Lung (tissue), 12 donors: ENCODE data around the gene CPSF4L. TPM values are rescaled to one million over a fixed set of nuclear protein-coding genes. Genes with fewer than 3 reads are reported as not detected.

Experiments
- ATAC-seq: fragments of 200-7000 bp; cut with Tn5 transposase; one replicate; pipeline ENCODE4 v1.9.1; 2020; ENCODE audit warnings: moderate number of reproducible peaks; ENCODE audit not compliant: insufficient read depth, low FRiP score
- DNase-seq, 3 donors: peaks; one replicate each; pipeline ENCODE4 v3.0.0-alpha.2; 2013 to 2017
- H3K27ac ChIP-seq, 2 donors: one replicate each; pipeline ENCODE4 v1.5.1; 2013; ENCODE audit warnings: mild to moderate bottlenecking in 2 of 2, moderate library complexity in 2 of 2, control low read depth in 1 of 2, inconsistent platforms in 1 of 2, low read depth in 1 of 2, low read length in 1 of 2
- H3K27me3 ChIP-seq, 3 donors: one replicate each; pipeline ENCODE4 v1.5.1; 2013; ENCODE audit warnings: low read length in 2 of 3; ENCODE audit not compliant: control insufficient read depth in 3 of 3, insufficient read depth in 3 of 3
- H3K36me3 ChIP-seq, 4 donors: one replicate each; pipeline ENCODE4 v1.5.1; 2013; ENCODE audit warnings: low read length in 4 of 4, mild to moderate bottlenecking in 1 of 4, moderate library complexity in 1 of 4; ENCODE audit not compliant: control insufficient read depth in 4 of 4, insufficient read depth in 4 of 4
- H3K4me1 ChIP-seq, 5 donors: one replicate each; pipeline ENCODE4 v1.5.1; 2013; ENCODE audit warnings: low read length in 5 of 5, mild to moderate bottlenecking in 2 of 5, moderate library complexity in 1 of 5; ENCODE audit not compliant: control insufficient read depth in 5 of 5, insufficient read depth in 5 of 5
- H3K4me3 ChIP-seq: one replicate; pipeline ENCODE4 v1.5.1; 2013; ENCODE audit warnings: mild to moderate bottlenecking, control low read depth, moderate library complexity
- H3K9ac ChIP-seq, 2 donors: one replicate each; pipeline ENCODE4 v1.5.1; 2013; ENCODE audit warnings: low read length in 2 of 2, control low read depth in 1 of 2; ENCODE audit not compliant: insufficient read depth in 1 of 2
- H3K9me3 ChIP-seq, 4 donors: one replicate each; pipeline ENCODE4 v1.5.1; 2013; ENCODE audit warnings: low read length in 3 of 4, mild to moderate bottlenecking in 1 of 4, moderate library complexity in 1 of 4; ENCODE audit not compliant: control insufficient read depth in 4 of 4, insufficient read depth in 3 of 4
- WGBS, 2 donors: extraction: QIAGEN DNeasy Blood & Tissue Kit; methylation state at CpG; one replicate each; pipeline ENCODE4 v1.1.7; 2013; 5-methylcytosine and 5-hydroxymethylcytosine counted together
- polyA plus RNA-seq, 2 donors: library from polyadenylated mRNA; stranded (reverse); fragments of 200-250 nt; gene quantifications; one replicate each; pipeline ENCODE4 v1.2.1, GENCODE V29; 2013
- total RNA-seq, 2 donors: library from RNA; depleted of rRNA in 1 of 2; stranded (reverse); fragments of >200 nt in 1 of 2; gene quantifications; one replicate each; pipeline ENCODE4 v1.2.1, GENCODE V29; 2014 to 2021
- TF ChIP-seq, protein P1 (sequence below): IDR thresholded peaks from 2 replicates; pipeline ENCODE4 v1.5.1; 2012; ENCODE audit warnings: mild to moderate bottlenecking; ENCODE audit errors: control extremely low read depth, extremely low read depth
- donor health status: control.
- donor health status: control.
- donor health status: Bipolar disorder and iron deficiency.
- donor health status: healthy.
- donor health status: DM: yes; HTN: yes; CAD: no.

Gene CPSF4L
- total and polyA plus RNA-seq, 4 donors: not detected

DNA sequence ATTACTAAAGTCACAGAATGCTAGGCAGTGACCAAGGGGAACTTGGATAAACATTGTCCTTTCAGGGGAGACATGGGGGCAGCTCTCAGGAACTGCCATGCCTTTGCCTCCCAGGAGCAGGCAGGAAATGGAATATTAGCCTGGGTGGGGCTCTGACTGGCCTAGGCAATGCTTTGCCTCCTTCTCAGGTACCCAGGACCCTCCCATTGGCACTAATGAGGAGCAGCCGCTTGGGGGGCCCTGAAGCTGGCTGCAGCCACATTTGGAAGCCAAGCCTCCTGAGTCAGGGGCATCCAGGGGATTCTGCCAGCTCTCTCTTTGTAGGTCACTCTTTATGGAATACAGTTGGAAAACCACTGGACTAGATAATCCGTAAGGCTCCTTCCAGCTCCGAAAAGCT lies 5.5 kb downstream of the CPSF4L start:
- H3K27me3 ChIP-seq: no peaks in the 10 kb centered on the region
- 98% methylated on average over 3 of the region's 3 CpGs for WGBS, 2 donors
- peaks cover 0 to 8% (median 0%) of the 10 kb centered on the region in 5 donors for H3K4me1 ChIP-seq
- no peaks in the 10 kb centered on the region for H3K36me3 ChIP-seq
- ATAC-seq (no peak), DNase-seq (no peak)
- TF ChIP-seq, protein P1, sequence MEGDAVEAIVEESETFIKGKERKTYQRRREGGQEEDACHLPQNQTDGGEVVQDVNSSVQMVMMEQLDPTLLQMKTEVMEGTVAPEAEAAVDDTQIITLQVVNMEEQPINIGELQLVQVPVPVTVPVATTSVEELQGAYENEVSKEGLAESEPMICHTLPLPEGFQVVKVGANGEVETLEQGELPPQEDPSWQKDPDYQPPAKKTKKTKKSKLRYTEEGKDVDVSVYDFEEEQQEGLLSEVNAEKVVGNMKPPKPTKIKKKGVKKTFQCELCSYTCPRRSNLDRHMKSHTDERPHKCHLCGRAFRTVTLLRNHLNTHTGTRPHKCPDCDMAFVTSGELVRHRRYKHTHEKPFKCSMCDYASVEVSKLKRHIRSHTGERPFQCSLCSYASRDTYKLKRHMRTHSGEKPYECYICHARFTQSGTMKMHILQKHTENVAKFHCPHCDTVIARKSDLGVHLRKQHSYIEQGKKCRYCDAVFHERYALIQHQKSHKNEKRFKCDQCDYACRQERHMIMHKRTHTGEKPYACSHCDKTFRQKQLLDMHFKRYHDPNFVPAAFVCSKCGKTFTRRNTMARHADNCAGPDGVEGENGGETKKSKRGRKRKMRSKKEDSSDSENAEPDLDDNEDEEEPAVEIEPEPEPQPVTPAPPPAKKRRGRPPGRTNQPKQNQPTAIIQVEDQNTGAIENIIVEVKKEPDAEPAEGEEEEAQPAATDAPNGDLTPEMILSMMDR: no peak
- peaks cover 0 to 1% (median 0%) of the 10 kb centered on the region in 4 donors for H3K9me3 ChIP-seq
- H3K4me3 ChIP-seq: no peak overlapping the region
- peak overlapping the region in 1 of 2 donors; percentile 43 for H3K9ac ChIP-seq
- no peak overlapping the region for H3K27ac ChIP-seq

DNA sequence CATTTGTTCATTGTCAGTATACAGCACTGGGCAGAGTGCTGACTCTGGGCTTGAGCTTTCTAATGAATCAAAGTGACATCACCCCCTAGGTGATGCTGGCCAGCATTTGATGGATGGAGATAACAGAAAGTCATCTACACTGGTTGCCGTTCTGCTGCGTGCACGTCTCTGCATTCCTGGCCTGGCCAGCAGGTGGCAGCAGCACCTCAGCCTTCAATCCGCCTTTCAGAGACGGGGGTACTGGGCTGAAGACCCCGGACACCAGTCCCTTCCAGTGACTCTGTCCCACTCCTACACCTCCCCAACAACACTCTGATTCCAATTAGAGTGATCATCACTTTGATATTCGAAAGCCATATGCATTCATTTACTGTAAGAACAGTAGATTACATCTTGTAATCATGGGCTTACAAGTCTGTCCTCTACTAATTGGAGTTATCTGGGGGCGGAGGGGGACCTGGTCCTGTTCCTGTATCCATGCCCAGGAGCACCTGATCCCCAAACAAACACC lies 6.0 kb downstream of the CPSF4L start:
- H3K9ac ChIP-seq: peak overlapping the region in 1 of 2 donors; percentile 43
- ATAC-seq (peak; percentile 74), DNase-seq (peak; percentile 54 to 63 (median 57))
- TF ChIP-seq, protein P1: peak; percentile 96
- H3K9me3 ChIP-seq: peaks cover 0 to 1% (median 0%) of the 10 kb centered on the region in 4 donors
- WGBS, 2 donors: 6 to 11% methylated on average over 8 of the region's 8 CpGs
- no peaks in the 10 kb centered on the region for H3K27me3 ChIP-seq
- H3K27ac ChIP-seq: no peak overlapping the region
- H3K36me3 ChIP-seq: peaks cover 0 to under 1% (median under 1%) of the 10 kb centered on the region in 4 donors
- no peak overlapping the region for H3K4me3 ChIP-seq
- H3K4me1 ChIP-seq: peaks cover 0 to 8% (median 0%) of the 10 kb centered on the region in 5 donors

DNA sequence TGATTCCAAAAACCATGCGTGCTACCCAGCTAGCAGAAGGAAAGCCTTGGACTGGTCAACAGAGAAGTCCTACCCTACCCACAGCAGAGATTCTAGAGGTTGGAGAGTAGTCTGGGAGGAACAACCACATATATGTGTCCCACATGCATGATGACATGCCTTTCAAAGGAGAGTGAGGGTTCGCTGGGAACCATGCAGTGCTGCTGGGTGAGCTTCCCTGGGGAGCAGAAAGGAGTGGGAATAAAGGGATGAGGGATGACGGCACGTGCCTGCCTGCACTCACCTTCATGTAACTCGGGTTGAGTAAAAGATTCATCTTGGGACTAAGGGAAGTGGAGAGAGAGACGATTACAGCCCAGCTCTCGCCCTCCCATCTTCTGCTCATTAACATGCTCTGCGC lies 9.8 kb downstream of the CPSF4L start:
- no peak overlapping the region for H3K27ac ChIP-seq
- peaks cover 0 to 1% (median 0%) of the 10 kb centered on the region in 4 donors for H3K9me3 ChIP-seq
- WGBS, 2 donors: 85% methylated on average over 8 of the region's 8 CpGs
- TF ChIP-seq, protein P1: no peak
- peaks cover 0 to 8% (median 0%) of the 10 kb centered on the region in 5 donors for H3K4me1 ChIP-seq
- no peak overlapping the region for H3K9ac ChIP-seq
- no peaks in the 10 kb centered on the region for H3K27me3 ChIP-seq
- DNase-seq (no peak), ATAC-seq (no peak)
- peaks cover 3 to 8% (median 6%) of the 10 kb centered on the region in 4 donors for H3K36me3 ChIP-seq
- no peak overlapping the region for H3K4me3 ChIP-seq
